ENCODE measurements around the gene PALS2.

DNA sequence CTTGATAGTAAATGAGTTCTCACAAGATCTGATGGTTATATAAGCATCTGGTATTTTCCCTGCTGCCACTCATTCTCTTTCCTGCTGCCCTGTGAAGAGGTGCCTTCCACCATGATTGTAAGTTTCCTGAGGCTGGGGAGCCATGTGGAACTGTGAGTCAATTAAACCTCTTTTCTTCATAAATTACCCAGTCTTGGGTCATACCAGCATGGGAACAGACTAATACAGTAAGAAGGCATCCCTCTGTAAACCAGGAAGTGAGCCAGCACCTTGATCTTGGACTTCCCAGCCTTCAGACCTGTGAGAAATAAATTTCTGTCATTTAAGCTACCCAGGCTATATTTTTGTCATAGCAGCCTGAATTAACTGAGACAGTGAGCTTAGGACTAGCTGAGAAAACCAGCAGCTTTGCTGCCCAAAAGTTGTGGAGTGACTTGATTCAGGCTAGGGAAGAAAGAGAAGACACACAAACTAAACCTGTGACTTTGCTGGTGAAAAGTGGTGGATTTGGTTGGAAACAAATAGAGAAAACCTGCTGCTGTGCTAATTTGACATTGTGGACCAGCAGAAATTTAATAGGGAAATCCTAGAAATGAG is 29.7 kb downstream of the PALS2 start:
- TF ChIP-seq, protein P1, sequence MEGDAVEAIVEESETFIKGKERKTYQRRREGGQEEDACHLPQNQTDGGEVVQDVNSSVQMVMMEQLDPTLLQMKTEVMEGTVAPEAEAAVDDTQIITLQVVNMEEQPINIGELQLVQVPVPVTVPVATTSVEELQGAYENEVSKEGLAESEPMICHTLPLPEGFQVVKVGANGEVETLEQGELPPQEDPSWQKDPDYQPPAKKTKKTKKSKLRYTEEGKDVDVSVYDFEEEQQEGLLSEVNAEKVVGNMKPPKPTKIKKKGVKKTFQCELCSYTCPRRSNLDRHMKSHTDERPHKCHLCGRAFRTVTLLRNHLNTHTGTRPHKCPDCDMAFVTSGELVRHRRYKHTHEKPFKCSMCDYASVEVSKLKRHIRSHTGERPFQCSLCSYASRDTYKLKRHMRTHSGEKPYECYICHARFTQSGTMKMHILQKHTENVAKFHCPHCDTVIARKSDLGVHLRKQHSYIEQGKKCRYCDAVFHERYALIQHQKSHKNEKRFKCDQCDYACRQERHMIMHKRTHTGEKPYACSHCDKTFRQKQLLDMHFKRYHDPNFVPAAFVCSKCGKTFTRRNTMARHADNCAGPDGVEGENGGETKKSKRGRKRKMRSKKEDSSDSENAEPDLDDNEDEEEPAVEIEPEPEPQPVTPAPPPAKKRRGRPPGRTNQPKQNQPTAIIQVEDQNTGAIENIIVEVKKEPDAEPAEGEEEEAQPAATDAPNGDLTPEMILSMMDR (IDR thresholded peaks at IDR 0.05): no peak
- no peak for TF ChIP-seq POLR2A (IDR thresholded peaks at IDR 0.05)
